ENCODE data around the gene AHRR. TPM values are rescaled to one million over a fixed set of nuclear protein-coding genes. Genes with fewer than 3 reads are reported as not detected.

The AHRR gene
- total and polyA plus RNA-seq, 2 experiments from 2014 or later: 0.27 to 1.8 TPM

- Histone ChIP-seq H3K27ac (ENCODE audit: low read depth) (no peak overlapping the region), H3K79me2 (replicated peaks; ENCODE audit: insufficient read depth) (no peaks in the 10 kb centered on the region), H3F3A (replicated peaks; ENCODE audit: low read depth) (no peaks in the 10 kb centered on the region), H3K27me3 (ENCODE audit: insufficient read depth) (peaks cover 27% of the 10 kb centered on the region), H3K4me3 (no peak overlapping the region), H3K4me1 (ENCODE audit: insufficient read depth) (no peaks in the 10 kb centered on the region), H4K20me1 (replicated peaks; ENCODE audit: insufficient read depth) (no peaks in the 10 kb centered on the region), H3K9me2 (ENCODE audit: insufficient read depth) (no peaks in the 10 kb centered on the region), H2AFZ (no peak overlapping the region), H3K4me2 (no peak overlapping the region), H3K36me3 (ENCODE audit: insufficient read depth) (no peaks in the 10 kb centered on the region)
- TF ChIP-seq JUNB (IDR thresholded peaks at IDR 0.05; ENCODE audit: unreplicated experiment) (no peak), REST (IDR thresholded peaks at IDR 0.05; ENCODE audit: unreplicated experiment) (no peak), EZH2phosphoT487 (IDR thresholded peaks at IDR 0.05; ENCODE audit: unreplicated experiment) (no peak), POLR2AphosphoS5 (IDR thresholded peaks at IDR 0.05; ENCODE audit: low read depth) (no peak), CREB1 (CRISPR knock-in tag; IDR thresholded peaks at IDR 0.05; ENCODE audit: low read depth) (no peak), ZNF114 (CRISPR knock-in tag; IDR thresholded peaks at IDR 0.05) (no peak), CTCF (conservative IDR thresholded peaks at IDR 0.05; ENCODE audit: low read depth in 2 of 2) (no peak), ZNF331 (CRISPR knock-in tag; IDR thresholded peaks at IDR 0.05; ENCODE audit: low read depth) (no peak)
- Mint-ChIP-seq H3K9me3 (no peaks in the 10 kb centered on the region), H3K27me3 (ENCODE audit: insufficient read depth, low read depth, poor library complexity) (peaks cover 31% of the 10 kb centered on the region), H3K36me3 (ENCODE audit: low read depth) (no peaks in the 10 kb centered on the region), H3K4me3 (no peak overlapping the region), H3K27ac (no peak overlapping the region), H3K4me1 (peaks cover 3% of the 10 kb centered on the region; the same call in 1 of the 3 replicates)
- no peak for DNase-seq (ENCODE audit: low spot score)
- ATAC-seq: no peak
Measured at GRCh38 chr5:478982-479535, 157.5 kb downstream of the AHRR start.

- ATAC-seq: no peak
- Histone ChIP-seq H3K79me2 (replicated peaks; ENCODE audit: insufficient read depth) (no peaks in the 10 kb centered on the region), H3K36me3 (ENCODE audit: insufficient read depth) (no peaks in the 10 kb centered on the region), H3F3A (replicated peaks; ENCODE audit: low read depth) (no peaks in the 10 kb centered on the region), H4K20me1 (replicated peaks; ENCODE audit: insufficient read depth) (no peaks in the 10 kb centered on the region), H3K4me2 (no peak overlapping the region), H3K9me2 (ENCODE audit: insufficient read depth) (no peaks in the 10 kb centered on the region), H3K27ac (ENCODE audit: low read depth) (no peak overlapping the region), H3K4me3 (no peak overlapping the region), H3K4me1 (ENCODE audit: insufficient read depth) (no peaks in the 10 kb centered on the region), H3K27me3 (ENCODE audit: insufficient read depth) (peaks cover 21% of the 10 kb centered on the region), H2AFZ (no peak overlapping the region)
- Mint-ChIP-seq H3K4me3 (no peak overlapping the region), H3K27ac (no peak overlapping the region), H3K27me3 (ENCODE audit: insufficient read depth, low read depth, poor library complexity) (peaks cover 31% of the 10 kb centered on the region), H3K9me3 (no peaks in the 10 kb centered on the region), H3K4me1 (peaks cover 3% of the 10 kb centered on the region; the same call in 1 of the 3 replicates), H3K36me3 (ENCODE audit: low read depth) (no peaks in the 10 kb centered on the region)
- DNase-seq (ENCODE audit: low spot score): no peak
- no peak for TF ChIP-seq EZH2phosphoT487 (IDR thresholded peaks at IDR 0.05; ENCODE audit: unreplicated experiment)
- TF ChIP-seq CTCF (conservative IDR thresholded peaks at IDR 0.05; ENCODE audit: low read depth in 2 of 2): no peak
- no peak for TF ChIP-seq ZNF114 (CRISPR knock-in tag; IDR thresholded peaks at IDR 0.05)
- TF ChIP-seq STAT1 (IDR thresholded peaks at IDR 0.05; ENCODE audit: unreplicated experiment): no peak
- no peak for TF ChIP-seq NANOG (IDR thresholded peaks at IDR 0.05; ENCODE audit: borderline replicate concordance)
- TF ChIP-seq ETS1 (IDR thresholded peaks at IDR 0.05): no peak
- TF ChIP-seq JUNB (IDR thresholded peaks at IDR 0.05; ENCODE audit: unreplicated experiment): no peak
- no peak for TF ChIP-seq ZNF331 (CRISPR knock-in tag; IDR thresholded peaks at IDR 0.05; ENCODE audit: low read depth)
Measured at GRCh38 chr5:479566-480319, 158.2 kb downstream of the AHRR start.
